Measurements from ENCODE around the gene U2AF2. TPM values are rescaled to one million over a fixed set of nuclear protein-coding genes. Genes with fewer than 3 reads are reported as not detected.

Gene U2AF2
- total RNA-seq, 1 donor from 2014 or later = 219 TPM

GRCh38 chr19:55680339-55681130 lies 25.7 kb downstream of the U2AF2 start:
- peaks cover 45% of the 10 kb centered on the region for H3K4me1 Mint-ChIP-seq (ENCODE audit: unreplicated experiment)
- H3K36me3 Mint-ChIP-seq (ENCODE audit: low read depth, unreplicated experiment) = peaks cover 38% of the 10 kb centered on the region
- H3K27me3 Mint-ChIP-seq (ENCODE audit: unreplicated experiment) = peaks cover 21% of the 10 kb centered on the region
- H3K27ac Mint-ChIP-seq (ENCODE audit: unreplicated experiment) = no peak overlapping the region
- no peaks in the 10 kb centered on the region for H3K9me3 Mint-ChIP-seq (ENCODE audit: unreplicated experiment)
- peak overlapping the region; percentile 83 for H3K4me3 Mint-ChIP-seq (ENCODE audit: unreplicated experiment)
- TF ChIP-seq, protein P1, sequence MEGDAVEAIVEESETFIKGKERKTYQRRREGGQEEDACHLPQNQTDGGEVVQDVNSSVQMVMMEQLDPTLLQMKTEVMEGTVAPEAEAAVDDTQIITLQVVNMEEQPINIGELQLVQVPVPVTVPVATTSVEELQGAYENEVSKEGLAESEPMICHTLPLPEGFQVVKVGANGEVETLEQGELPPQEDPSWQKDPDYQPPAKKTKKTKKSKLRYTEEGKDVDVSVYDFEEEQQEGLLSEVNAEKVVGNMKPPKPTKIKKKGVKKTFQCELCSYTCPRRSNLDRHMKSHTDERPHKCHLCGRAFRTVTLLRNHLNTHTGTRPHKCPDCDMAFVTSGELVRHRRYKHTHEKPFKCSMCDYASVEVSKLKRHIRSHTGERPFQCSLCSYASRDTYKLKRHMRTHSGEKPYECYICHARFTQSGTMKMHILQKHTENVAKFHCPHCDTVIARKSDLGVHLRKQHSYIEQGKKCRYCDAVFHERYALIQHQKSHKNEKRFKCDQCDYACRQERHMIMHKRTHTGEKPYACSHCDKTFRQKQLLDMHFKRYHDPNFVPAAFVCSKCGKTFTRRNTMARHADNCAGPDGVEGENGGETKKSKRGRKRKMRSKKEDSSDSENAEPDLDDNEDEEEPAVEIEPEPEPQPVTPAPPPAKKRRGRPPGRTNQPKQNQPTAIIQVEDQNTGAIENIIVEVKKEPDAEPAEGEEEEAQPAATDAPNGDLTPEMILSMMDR (IDR thresholded peaks at IDR 0.05; ENCODE audit: unreplicated experiment) = no peak
- no peak for DNase-seq (ENCODE audit: low spot score)

- no peak for DNase-seq (ENCODE audit: low spot score)
- TF ChIP-seq, protein P1 (IDR thresholded peaks at IDR 0.05; ENCODE audit: unreplicated experiment) = no peak
- Mint-ChIP-seq H3K27ac (ENCODE audit: unreplicated experiment) (no peak overlapping the region), H3K36me3 (ENCODE audit: low read depth, unreplicated experiment) (peaks cover 41% of the 10 kb centered on the region), H3K4me3 (ENCODE audit: unreplicated experiment) (peak overlapping the region; percentile 47), H3K9me3 (ENCODE audit: unreplicated experiment) (no peaks in the 10 kb centered on the region), H3K27me3 (ENCODE audit: unreplicated experiment) (peaks cover 14% of the 10 kb centered on the region), H3K4me1 (ENCODE audit: unreplicated experiment) (peaks cover 38% of the 10 kb centered on the region)
These were observed 26.6 kb downstream of the U2AF2 start for GRCh38 chr19:55681131-55682092.

DNA sequence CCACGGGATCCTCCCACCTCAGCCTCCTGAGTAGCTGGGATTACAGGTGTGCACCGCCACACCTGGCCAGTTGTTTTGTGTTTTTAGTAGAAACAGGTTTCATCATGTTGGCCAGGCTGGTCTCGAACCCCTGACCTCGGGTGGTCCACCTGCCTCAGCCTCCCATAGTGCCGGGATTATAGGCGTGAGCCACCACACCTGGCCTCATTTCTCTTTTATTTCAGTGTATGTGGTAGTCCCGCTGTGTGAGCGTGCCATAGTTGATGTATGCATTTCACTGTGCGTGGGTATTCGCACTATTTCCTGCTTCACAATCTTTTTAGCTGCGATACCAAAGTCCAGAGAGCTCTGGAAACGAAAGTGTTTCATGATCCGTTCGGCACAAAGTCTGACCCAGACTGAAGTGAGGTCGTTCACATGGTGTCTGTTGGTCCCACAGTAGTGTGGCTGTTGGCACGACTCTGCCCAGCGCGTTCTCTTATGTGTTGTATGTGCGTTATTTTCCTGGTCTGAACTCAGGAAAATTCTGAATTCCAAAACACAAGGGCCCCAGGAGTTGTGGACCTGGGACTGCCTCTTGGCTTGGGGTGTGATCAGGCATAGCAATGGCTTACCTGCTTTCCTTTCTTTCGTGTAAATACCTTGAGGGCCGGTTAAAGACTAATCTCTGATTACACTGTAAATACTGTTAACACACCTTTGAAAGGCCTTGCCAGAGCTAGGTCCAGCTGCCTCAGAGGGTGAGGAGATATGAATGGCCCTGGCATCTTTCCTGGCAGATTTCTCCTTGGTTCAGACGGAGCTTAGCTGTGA lies 28.8 kb downstream of the U2AF2 start:
- Mint-ChIP-seq H3K36me3 (ENCODE audit: low read depth, unreplicated experiment) (peaks cover 27% of the 10 kb centered on the region), H3K4me1 (ENCODE audit: unreplicated experiment) (peaks cover 15% of the 10 kb centered on the region), H3K27ac (ENCODE audit: unreplicated experiment) (no peak overlapping the region), H3K9me3 (ENCODE audit: unreplicated experiment) (no peaks in the 10 kb centered on the region), H3K27me3 (ENCODE audit: unreplicated experiment) (peaks cover 9% of the 10 kb centered on the region), H3K4me3 (ENCODE audit: unreplicated experiment) (no peak overlapping the region)
- DNase-seq (ENCODE audit: low spot score) = no peak
- TF ChIP-seq, protein P1 (IDR thresholded peaks at IDR 0.05; ENCODE audit: unreplicated experiment) = no peak

DNA sequence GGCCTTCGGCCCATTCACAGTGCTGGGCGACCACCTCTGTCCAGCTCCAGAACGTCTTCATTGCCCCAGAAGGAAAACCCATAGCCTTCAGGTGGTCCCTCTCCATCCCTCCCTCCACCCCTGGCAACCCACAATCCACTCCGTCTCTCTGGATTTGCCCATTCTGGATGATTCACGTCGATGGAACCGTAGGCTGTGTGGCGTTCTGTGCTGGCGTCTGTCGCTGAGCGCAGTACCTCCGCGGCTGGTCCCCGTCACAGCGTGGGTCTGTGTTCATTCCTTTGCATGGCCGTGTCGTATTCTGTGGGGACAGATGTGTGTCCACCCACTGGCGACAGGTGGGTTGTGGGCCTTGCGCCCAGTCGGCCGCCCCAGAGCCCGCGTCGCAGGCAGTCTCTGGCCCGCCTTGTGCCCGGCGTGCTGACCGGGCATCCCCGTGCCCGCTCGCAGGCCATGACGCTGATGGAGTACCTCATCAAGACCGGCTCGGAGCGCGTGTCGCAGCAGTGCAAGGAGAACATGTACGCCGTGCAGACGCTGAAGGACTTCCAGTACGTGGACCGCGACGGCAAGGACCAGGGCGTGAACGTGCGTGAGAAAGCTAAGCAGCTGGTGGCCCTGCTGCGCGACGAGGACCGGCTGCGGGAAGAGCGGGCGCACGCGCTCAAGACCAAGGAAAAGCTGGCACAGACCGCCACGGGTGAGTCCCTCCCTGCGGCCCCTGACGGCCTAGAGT lies 30.3 kb downstream of the U2AF2 start:
- no peak for DNase-seq (ENCODE audit: low spot score)
- TF ChIP-seq, protein P1 (IDR thresholded peaks at IDR 0.05; ENCODE audit: unreplicated experiment) = no peak
- Mint-ChIP-seq H3K27ac (ENCODE audit: unreplicated experiment) (peak overlapping the region; percentile 64), H3K4me3 (ENCODE audit: unreplicated experiment) (no peak overlapping the region), H3K4me1 (ENCODE audit: unreplicated experiment) (peaks cover 4% of the 10 kb centered on the region), H3K36me3 (ENCODE audit: low read depth, unreplicated experiment) (peaks cover 22% of the 10 kb centered on the region), H3K9me3 (ENCODE audit: unreplicated experiment) (no peaks in the 10 kb centered on the region), H3K27me3 (ENCODE audit: unreplicated experiment) (peaks cover 9% of the 10 kb centered on the region)
